ENCODE data around the gene DAAM2. TPM values are rescaled to one million over a fixed set of nuclear protein-coding genes. Genes with fewer than 3 reads are reported as not detected.

The DAAM2 gene
- total RNA-seq, 1 donor from 2014 or later = not detected

GRCh38 chr6:39923861-39924260 is 131.7 kb downstream of the DAAM2 start:
- no peak for TF ChIP-seq CTCF (IDR thresholded peaks at IDR 0.05)
- intact Hi-C loops (cut with micrococcal nuclease) = no loop called here
- CTCF ChIA-PET = no interaction called here

GRCh38 chr6:39924283-39924682 is 132.1 kb downstream of the DAAM2 start:
- ChIA-PET CTCF (no interaction called here), POLR2A (no interaction called here)
- Mint-ChIP-seq H3K27me3 (peaks cover 7% of the 10 kb centered on the region), H3K36me3 (ENCODE audit: low read depth) (no peaks in the 10 kb centered on the region), H3K4me1 (no peaks in the 10 kb centered on the region), H3K9me3 (peaks cover 4% of the 10 kb centered on the region), H3K27ac (no peak overlapping the region), H3K4me3 (no peak overlapping the region)
- TF ChIP-seq CTCF (IDR thresholded peaks at IDR 0.05) = no peak
- no peak for ATAC-seq (ENCODE audit: low read depth)
- no peak for DNase-seq
- intact Hi-C loops (cut with micrococcal nuclease) = no loop called here

More at GRCh38 chr6:39923861-39924260, 131.7 kb downstream of the DAAM2 start:
- ATAC-seq (ENCODE audit: low read depth) (no peak), DNase-seq (no peak)
- POLR2A ChIA-PET = no interaction called here
- H3K4me3 Mint-ChIP-seq = no peak overlapping the region
- H3K9me3 Mint-ChIP-seq = peaks cover 4% of the 10 kb centered on the region
- peaks cover 4% of the 10 kb centered on the region for H3K27me3 Mint-ChIP-seq
- no peaks in the 10 kb centered on the region for H3K4me1 Mint-ChIP-seq
- H3K27ac Mint-ChIP-seq = no peak overlapping the region
- no peaks in the 10 kb centered on the region for H3K36me3 Mint-ChIP-seq (ENCODE audit: low read depth)

GRCh38 chr6:39925191-39925930 is 133.2 kb downstream of the DAAM2 start:
- Mint-ChIP-seq H3K27me3 (peaks cover 7% of the 10 kb centered on the region), H3K4me1 (no peaks in the 10 kb centered on the region), H3K9me3 (peaks cover 4% of the 10 kb centered on the region), H3K4me3 (no peak overlapping the region), H3K27ac (no peak overlapping the region), H3K36me3 (ENCODE audit: low read depth) (no peaks in the 10 kb centered on the region)
- intact Hi-C loops (cut with micrococcal nuclease) = no loop called here
- ATAC-seq (ENCODE audit: low read depth) = no peak
- no peak for TF ChIP-seq CTCF (IDR thresholded peaks at IDR 0.05)
- CTCF ChIA-PET = no interaction called here
- POLR2A ChIA-PET = no interaction called here
- no peak for DNase-seq

GRCh38 chr6:39925931-39926290 is 133.7 kb downstream of the DAAM2 start:
- ATAC-seq (ENCODE audit: low read depth) (no peak), DNase-seq (no peak)
- no peak for TF ChIP-seq CTCF (IDR thresholded peaks at IDR 0.05)
- Mint-ChIP-seq H3K27me3 (peaks cover 7% of the 10 kb centered on the region), H3K4me3 (no peak overlapping the region), H3K36me3 (ENCODE audit: low read depth) (no peaks in the 10 kb centered on the region), H3K27ac (no peak overlapping the region), H3K9me3 (peaks cover 4% of the 10 kb centered on the region), H3K4me1 (no peaks in the 10 kb centered on the region)
- POLR2A ChIA-PET = no interaction called here
- CTCF ChIA-PET = no interaction called here
- intact Hi-C loops (cut with micrococcal nuclease) = no loop called here

GRCh38 chr6:39926668-39927067 is 134.5 kb downstream of the DAAM2 start:
- ChIA-PET POLR2A (no interaction called here), CTCF (no interaction called here)
- Mint-ChIP-seq H3K9me3 (peaks cover 4% of the 10 kb centered on the region), H3K27ac (no peak overlapping the region), H3K36me3 (ENCODE audit: low read depth) (no peaks in the 10 kb centered on the region), H3K27me3 (peaks cover 10% of the 10 kb centered on the region), H3K4me3 (no peak overlapping the region), H3K4me1 (no peaks in the 10 kb centered on the region)
- ATAC-seq (ENCODE audit: low read depth) (no peak), DNase-seq (no peak)
- intact Hi-C loops (cut with micrococcal nuclease) = no loop called here
- TF ChIP-seq CTCF (IDR thresholded peaks at IDR 0.05) = no peak
